Fibroblast of mammary gland (primary cell): ENCODE measurements around the gene S1PR3.

Experiments
- DNase-seq: peaks from one replicate; pipeline ENCODE4 v3.0.0-alpha.2; 2010; ENCODE audit warnings: low read depth
- H3K4me3 ChIP-seq: 2 replicates; pipeline ENCODE4 v1.5.1; 2011; ENCODE audit warnings: low read depth, mild to moderate bottlenecking, low read length, moderate library complexity; ENCODE audit not compliant: control insufficient read depth
- CTCF ChIP-seq: conservative IDR thresholded peaks from 2 replicates; pipeline ENCODE4 v1.5.1; 2011; ENCODE audit warnings: low read depth, low read length, inconsistent platforms; ENCODE audit not compliant: control insufficient read depth, insufficient read depth

S1PR3 gene

DNA sequence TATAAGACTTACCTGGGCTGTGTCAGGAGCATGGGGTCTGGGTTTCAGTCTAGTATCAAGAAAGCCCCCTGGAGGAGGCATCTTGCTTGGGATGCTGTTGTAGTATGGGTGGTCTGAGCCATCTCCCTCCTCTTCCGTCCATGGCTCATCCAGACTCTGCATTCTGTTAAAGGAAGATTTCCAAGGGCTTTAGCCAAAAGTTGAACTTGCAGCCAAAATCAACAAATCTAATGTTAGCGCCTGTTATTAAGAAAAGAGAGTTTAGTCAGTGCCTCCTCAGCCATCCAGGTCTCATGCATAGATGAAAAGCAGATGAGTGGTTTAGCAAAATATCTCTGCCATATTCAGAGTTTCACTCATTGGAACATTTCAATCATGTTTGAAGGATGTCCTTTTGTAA lies 55.6 kb downstream of the S1PR3 start:
- no peak for TF ChIP-seq CTCF
- peak; percentile 87 for DNase-seq
- no peak overlapping the region for H3K4me3 ChIP-seq

DNA sequence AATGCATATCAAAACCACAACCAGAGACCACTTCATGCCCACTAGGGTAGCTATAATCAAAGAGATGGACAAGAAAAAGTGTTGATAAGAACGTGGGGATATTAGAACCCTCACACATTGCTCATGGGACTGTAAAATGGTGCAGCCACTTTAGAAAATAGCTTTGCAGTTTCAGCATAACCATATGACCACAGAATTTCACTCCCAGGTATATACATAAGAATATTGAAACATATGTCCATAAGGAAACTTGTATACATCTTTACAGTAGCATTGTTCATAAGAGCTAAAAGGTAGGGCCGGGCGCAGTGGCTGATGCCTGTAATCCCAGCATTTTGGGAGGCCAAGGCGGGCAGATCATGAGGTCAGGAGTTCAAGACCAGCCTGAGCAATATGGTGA lies 56.4 kb downstream of the S1PR3 start:
- TF ChIP-seq CTCF, result no peak
- DNase-seq, result no peak
- no peak overlapping the region for H3K4me3 ChIP-seq

- no peak for DNase-seq
- no peak for TF ChIP-seq CTCF
- no peak overlapping the region for H3K4me3 ChIP-seq
Measured at GRCh38 chr9:89048616-89049015, 57.3 kb downstream of the S1PR3 start.

DNA sequence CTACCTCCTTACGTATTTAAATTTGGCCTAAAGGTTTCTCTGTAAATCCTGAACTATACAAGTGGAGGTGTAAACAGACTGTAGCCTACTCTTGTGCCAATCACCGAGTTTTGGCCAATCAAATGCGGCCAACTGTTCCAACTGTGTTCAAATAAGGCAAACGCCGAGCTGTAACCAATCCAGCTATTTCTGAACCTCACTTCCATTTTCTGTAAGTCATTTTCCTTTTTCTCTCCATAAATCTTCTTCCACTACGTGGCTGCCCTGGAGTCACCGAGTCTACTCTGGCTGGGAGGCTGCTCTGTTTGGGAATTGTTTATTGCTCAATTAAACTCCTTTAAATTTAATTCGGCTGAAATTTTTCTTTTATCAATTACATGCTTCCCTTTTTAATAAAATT lies 58.4 kb downstream of the S1PR3 start:
- no peak for DNase-seq
- no peak overlapping the region for H3K4me3 ChIP-seq
- TF ChIP-seq CTCF, result no peak

DNA sequence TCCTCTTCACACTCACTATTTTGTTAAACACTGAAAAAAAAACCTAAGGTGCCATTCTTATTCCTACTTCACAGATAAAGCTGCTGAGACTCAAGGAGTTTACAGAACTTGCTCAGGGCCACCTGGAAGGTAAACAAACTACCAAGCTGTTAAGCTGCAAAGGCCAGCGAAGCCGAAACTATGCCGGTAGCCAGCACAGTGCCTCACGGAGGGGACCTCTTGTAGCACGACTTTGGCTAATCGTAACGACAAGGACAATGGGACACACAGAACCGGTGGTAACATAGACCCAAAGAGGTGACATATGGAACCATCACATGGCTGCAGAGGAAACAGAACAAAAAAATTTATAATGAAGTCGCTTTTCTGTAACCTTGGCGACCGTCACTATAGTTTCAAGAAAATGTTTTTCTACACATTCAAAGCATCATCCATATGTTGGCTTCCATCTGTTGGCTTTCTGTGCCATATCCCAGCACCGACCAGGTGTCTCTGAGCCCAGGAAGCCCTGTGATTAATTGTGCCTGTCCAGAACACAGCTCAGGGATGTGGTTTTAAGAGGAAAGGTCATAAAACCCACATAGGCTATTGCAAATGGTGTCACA lies 60.3 kb downstream of the S1PR3 start:
- no peak overlapping the region for H3K4me3 ChIP-seq
- no peak for TF ChIP-seq CTCF
- no peak for DNase-seq

GRCh38 chr9:89052470-89053097 lies 61.3 kb downstream of the S1PR3 start:
- H3K4me3 ChIP-seq, result no peak overlapping the region
- TF ChIP-seq CTCF, result no peak
- DNase-seq, result no peak

DNA sequence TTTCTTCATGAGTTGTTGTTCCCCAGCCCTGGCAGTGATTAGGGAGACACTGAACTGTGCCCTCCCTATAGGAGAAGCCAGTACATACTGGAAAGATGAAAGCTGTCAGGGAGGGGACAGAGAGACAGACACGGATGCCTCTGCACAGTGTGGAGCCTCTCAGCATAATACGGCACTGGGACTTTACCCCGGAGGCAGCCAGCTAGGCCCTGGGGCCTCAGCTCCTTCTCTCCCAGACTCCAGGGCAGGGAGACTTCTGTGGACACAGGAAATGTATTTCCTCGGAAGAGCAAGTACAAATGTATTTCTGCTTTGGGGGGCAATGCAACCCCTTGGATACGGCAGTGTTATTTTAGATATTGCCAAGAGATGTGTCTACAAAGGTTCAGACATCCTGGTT lies 62.0 kb downstream of the S1PR3 start:
- no peak for DNase-seq
- TF ChIP-seq CTCF, result no peak
- no peak overlapping the region for H3K4me3 ChIP-seq
